Erythroblast (primary cell): ENCODE measurements around the gene HTR7.

Source experiments
- GATA1 ChIP-seq: IDR thresholded peaks from 2 replicates; pipeline ENCODE4 v1.6.1; 2011; ENCODE audit warnings: low read depth, mild to moderate bottlenecking, control low read depth, low read length, moderate library complexity
- POLR2A ChIP-seq: IDR thresholded peaks from 2 replicates; pipeline ENCODE4 v1.6.1; 2011; ENCODE audit warnings: mild to moderate bottlenecking, low read length

DNA sequence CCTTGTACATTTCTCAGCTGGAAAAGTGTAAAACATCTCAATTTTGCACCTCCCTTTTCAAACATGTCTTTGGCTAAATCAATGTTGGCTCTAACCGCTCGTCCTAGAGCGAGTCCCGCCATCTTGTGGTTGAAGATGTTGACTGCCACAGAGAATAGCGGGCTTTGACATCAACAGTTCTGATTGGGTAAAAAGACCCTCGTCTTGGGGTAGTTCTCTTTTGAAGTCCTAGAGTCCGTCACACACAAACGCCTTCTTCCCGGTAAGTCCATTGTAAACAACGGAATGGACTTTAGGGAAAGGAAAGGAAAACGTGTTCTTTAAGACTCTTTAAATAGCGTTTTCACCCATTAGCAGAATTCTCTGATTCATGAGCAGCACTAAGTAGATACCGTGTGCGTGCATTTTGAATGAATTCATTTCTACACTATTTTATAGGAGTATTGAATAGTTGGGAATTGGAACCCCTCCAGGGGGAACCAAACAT lies 13.5 kb upstream of the HTR7 start:
- TF ChIP-seq POLR2A (no peak), GATA1 (no peak)
